Hippocampal formation (tissue), 2 donors: ENCODE data around the gene TRIP13.
"Not testable (repeated sequence)": the region's sequence is repeated elsewhere in the genome, so short reads cannot be mapped to it uniquely, and the experiment has no call there.

Experiments
- DNase-seq, 2 donors: peaks; one replicate each; lab custom pipeline; 2025; lab: John Stamatoyannopoulos, UW

TRIP13 gene

DNA sequence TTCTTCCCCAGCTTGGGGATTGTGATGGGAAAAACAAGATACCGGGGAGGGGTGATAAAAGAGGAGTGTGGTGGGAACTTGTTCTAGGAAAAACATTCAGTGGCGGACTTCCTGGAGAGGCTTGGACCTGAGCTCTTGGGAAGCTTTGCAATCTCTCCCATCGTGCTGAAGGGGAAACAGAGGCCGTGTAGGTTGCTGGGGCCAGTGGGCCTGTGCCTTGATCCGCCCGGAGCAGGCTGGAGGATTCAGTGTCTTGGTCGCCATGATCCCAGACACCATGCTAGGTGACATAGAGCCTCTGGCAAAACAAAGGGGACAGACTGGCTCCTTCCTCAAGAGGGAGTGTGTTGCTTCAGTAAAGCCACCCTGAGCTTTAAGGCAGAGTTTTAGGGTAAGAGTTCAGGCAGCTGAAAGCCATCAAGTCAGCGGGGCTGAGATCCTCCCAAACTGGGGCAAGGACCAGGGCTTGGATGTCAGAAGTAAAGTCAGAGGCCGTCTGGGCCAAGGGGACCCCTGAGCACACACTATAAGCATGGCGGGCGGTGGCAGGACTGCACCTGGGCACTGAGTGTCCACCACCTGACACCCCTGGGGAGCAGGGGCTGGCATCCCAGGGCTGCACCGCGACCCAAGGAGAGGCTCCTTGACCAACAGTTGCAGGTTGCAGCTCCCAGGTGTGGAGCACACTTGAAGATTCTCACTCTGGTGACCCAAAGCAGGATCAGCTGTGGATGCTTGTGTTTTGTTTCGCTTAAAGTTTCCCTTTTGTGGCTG lies 44.7 kb downstream of the TRIP13 start:
- DNase-seq: no peak

- DNase-seq: no peak
Measured at GRCh38 chr5:939368-939767, 46.7 kb downstream of the TRIP13 start.

DNA sequence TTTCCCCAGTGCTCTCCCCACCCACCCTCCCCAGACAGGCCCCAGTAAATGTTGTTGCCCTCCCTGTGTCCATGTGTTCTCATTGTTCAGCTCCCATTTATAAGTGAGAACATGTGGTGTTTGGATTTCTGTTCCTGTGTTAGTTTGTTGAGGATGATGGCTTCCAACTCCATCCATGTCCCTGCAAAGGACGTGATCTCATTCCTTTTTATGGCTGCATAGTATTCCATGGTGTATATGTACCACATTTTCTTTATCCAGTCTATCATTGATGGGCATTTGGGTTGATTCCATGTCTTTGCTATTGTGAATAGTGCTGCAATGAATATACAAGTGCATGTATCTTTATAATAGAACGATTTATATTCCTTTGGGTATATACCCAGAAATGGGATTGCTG lies 48.1 kb downstream of the TRIP13 start:
- not testable (repeated sequence) for DNase-seq

GRCh38 chr5:943201-943917 lies 50.7 kb downstream of the TRIP13 start:
- no peak for DNase-seq

GRCh38 chr5:943918-944620 lies 51.4 kb downstream of the TRIP13 start:
- no peak for DNase-seq

DNA sequence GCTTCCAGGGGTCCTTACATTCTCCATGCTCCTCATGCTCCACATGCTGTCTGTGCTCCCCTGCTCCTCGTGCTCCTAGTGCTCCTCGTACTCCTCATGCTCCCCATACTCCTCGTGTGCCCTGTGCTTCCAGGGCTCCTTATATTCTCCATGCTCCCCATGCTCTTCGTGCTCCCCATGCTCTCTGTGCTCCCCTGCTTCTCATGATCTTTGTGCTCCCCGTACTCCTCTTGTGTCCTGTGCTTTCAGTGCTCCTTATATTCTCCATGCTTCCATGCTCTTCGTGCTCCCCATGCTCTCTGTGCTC lies 51.9 kb downstream of the TRIP13 start:
- no peak for DNase-seq

DNA sequence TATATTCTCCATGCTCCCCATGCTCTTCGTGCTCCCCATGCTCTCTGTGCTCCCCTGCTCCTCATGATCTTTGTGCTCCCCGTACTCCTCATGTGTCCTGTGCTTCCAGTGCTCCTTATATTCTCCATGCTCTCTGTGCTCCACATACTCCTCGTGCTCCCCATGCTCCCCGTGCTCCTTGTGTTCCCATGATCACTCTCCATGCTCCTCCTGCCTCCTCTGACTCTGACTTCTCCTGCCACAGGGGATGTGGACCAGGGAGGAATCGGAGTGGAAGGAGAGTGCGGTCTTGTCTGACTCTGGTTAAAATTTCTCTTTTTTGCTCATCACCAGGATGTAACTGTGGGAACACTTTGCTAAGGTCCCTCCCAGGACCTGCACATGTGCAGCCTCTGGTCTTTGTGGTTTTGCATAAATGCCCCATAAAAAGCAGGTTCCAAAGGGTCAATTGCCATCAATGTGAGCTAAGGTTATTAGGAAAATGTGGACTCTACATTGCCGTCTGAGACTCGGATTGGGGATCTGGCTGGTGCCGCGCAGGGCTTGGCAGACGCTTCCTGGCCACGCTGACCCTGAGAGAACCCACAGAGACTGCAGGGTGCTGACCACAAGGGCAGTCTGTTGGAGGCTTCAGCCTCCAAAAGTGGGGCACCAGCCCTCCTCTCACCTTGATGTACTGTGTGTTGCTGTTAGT lies 52.5 kb downstream of the TRIP13 start:
- no peak for DNase-seq

- DNase-seq: no peak
Measured at GRCh38 chr5:945691-946551, 53.2 kb downstream of the TRIP13 start.

GRCh38 chr5:946720-947625 lies 54.3 kb downstream of the TRIP13 start:
- DNase-seq: no peak

GRCh38 chr5:947626-948471 lies 55.2 kb downstream of the TRIP13 start:
- no peak for DNase-seq

DNA sequence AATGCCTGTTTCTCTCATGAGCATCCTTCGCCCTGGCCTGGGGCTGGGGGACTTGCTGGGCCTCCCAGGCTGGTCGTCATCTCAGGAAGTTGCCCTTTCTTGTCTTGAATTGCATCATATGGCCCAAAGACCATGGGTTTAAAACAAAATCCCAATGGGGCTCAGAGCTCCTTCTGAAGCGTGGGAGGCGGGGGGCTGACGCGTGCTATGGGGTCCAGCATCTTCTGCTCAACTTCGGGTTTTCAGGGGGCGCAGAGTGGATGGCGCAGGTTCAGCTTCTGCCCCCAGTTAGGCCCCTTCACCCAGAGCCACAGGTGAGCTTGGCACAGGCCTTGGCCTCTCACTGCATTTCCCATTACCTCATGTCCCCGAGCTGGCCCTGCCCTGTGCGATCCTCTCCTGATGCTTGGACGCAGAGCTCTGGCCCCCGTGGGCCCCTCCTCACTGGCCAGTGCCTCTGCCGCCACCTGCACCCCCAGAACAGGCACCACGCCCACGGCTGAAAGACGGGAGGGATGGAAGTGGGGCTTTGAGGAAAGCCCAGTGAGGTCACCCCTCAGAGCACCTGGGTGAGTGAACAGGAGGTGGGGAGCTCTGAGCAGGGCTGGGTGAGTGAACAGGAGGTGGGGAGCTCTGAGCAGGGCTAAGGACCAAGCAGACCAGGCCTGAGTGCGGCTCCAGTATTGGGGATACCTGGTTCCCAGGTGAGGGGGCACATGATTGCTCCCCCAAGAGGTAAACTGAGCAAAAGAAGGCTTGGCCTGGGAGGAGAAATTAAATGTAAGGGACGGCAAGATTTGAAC lies 56.0 kb downstream of the TRIP13 start:
- DNase-seq: no peak

DNA sequence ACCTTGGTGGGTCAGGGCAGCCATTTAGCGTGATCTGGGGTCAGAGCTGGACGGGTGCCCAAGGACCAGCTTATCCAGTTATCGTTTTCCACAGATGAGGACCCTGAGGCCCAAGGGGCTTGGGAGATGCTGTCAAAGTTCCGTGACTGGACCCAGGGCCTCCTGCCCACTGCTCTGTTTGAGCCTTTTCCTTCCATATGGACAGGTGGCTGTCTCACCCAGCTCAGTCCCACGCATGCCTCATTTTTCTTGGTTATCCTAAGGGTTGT lies 56.5 kb downstream of the TRIP13 start:
- no peak for DNase-seq

DNA sequence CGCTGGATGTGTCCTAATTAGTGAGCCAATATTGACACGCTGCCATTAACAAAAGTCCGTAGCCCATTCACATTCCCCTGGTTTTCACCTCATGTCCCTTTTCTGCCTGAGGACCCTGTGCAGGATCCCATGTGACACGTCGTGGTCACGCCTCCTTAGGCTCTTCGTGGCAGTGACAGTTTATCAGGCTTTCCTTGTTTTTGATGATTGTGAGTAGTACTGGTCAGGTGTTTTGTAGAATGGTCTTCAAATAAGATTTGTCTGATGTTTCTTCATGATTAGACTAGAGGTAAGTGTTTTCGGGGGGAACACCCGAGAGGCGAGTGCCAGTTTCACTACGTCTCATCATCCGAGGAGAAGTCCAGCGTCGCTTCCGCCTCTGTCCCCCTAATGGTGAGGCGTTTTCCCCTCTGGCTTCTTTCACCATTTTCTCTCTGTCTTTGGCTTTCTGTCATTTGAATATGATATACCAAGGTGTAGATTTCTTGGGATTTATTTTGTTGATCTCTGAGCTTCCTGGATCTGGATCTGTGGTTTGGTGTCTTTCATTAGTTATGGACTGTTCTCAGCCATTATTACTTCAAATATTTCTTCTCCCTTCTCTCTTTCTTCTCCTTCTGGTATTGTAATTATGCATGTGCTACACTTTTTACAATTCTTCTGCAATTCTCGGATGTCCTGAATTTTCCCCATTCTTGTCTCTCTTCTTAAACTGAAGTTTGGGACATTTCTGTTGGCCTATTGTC lies 57.3 kb downstream of the TRIP13 start:
- no peak for DNase-seq

DNA sequence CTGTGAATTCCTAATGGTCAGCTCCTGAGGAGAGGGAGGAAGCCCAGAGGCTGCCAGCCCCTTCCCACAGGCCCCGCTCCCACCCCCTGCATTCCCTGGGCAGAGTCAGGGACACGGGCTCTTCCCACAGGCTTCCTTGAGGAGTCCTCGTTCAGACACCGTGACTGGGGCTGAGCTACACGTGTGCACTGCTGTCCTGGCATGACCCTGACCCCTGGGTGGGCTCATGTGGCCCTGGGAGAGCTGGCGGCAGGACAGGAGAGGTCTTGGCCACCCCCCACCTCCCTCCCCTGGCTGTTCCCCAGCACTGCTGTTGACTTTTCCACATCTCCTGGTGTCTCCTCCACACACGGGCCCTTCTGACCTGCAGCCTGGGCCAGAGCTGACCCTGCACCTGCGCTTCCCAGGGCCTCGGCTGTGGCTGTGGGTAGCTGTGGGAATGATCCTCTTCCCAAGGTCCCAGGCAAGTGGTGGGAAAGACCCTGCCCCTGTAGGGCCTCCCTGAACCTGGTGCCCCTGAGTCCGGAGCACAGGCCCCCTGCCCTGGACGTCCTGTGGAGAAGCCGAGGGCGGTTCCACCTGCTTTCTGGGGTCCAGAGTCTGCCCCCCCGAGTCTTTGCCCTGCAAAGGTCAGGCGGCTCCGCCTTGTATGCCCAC lies 59.4 kb downstream of the TRIP13 start:
- DNase-seq: no peak

GRCh38 chr5:952597-953271 lies 60.0 kb downstream of the TRIP13 start:
- no peak for DNase-seq

DNA sequence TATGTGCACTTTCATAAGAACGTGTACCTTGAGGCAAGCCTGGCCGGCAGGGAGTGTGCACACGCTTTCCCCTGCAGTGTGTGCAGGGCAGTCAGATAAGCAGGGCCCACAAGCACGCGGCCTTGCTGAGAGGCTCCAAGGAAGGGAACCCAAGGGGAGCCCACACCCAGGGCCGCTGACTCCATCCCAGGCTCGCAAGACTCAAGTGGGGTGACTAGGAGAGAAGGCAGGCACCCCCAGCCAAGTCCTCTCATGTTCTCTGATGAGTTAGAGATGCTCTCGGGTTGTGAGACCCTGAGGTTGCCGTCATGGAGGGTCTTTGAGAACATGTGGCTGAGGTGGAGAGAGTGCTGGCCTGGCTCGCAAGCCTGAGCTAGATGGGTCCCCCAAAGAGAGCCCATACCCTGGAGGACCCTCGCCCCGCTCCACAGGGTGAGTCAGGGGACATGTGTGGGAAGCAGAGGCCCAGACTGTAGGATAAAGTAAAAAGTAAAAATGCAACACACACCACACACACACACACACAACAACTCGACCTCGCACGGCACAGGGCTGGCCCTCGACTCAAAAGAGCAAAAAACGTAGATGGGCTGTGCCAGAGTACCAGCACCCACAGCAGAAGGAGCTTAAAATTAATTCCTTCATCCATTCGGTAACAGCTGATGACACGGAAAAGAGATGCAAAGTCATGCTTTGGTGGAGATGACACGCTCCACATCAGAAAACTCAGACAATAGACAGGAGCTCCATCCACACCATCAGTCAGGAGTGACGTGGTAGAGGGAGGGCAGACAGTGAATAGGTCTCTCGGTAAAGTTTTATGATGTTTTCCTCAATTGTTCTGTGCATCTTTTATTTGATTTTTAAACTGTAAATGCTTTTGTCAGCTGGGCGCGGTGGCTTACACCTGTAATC lies 61.1 kb downstream of the TRIP13 start:
- DNase-seq: no peak
